GM12874 (cell line): Measurements from ENCODE around the gene PTS.

ENCODE experiments used
- TF ChIP-seq, protein P1 (sequence below): IDR thresholded peaks from 2 replicates; pipeline ENCODE4 v1.5.1; 2011; ENCODE audit warnings: low read depth, mild to moderate bottlenecking, control low read depth, low read length, moderate library complexity; ENCODE audit not compliant: insufficient read depth

Gene PTS

DNA sequence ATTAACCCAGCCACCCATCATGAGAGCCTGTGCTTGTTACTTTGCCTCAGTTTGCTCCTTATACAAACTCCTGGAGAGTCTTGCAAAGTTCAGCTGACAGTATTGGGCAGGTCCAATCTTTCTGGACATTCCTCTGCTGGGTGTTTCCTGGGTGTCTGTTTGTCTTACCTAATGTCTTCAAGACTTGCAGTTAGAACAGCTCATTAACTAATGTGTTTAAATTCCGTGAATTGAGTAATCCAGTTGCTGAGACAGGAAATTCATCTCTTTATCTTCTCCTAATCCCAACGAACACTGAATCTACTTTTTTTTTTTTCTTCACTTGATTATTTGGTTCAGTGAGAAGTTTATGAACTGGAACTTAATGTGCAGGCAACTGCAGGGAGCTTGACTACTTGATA is 30.3 kb upstream of the PTS start:
- TF ChIP-seq, protein P1, sequence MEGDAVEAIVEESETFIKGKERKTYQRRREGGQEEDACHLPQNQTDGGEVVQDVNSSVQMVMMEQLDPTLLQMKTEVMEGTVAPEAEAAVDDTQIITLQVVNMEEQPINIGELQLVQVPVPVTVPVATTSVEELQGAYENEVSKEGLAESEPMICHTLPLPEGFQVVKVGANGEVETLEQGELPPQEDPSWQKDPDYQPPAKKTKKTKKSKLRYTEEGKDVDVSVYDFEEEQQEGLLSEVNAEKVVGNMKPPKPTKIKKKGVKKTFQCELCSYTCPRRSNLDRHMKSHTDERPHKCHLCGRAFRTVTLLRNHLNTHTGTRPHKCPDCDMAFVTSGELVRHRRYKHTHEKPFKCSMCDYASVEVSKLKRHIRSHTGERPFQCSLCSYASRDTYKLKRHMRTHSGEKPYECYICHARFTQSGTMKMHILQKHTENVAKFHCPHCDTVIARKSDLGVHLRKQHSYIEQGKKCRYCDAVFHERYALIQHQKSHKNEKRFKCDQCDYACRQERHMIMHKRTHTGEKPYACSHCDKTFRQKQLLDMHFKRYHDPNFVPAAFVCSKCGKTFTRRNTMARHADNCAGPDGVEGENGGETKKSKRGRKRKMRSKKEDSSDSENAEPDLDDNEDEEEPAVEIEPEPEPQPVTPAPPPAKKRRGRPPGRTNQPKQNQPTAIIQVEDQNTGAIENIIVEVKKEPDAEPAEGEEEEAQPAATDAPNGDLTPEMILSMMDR, result no peak

DNA sequence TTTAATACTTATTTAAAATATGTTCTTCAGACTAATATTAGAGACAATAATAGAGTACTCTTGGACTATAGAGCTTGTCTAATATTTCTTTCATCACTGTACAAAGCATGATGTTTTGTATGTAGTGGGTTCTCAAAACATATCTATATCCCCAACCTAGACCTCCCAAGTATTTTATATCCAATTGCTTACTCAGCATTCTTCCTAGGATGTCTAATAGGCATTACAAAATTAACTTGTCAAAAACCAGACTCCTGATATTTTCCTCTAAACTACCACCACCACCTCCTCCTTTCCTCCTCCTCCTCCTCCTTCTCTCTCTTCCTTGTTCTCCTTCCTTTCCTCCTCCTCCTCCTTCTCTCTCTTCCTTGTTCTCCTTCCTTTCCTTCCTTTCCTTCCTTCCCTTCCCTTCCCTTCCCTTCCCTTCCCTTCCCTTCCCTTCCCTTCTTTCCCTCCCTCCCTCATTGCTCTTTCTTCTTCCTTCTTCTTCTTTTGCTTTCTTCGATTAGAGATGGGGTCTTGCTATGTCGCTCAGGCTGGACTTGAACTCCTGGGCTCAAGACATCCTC is 29.6 kb upstream of the PTS start:
- TF ChIP-seq, protein P1, result no peak

DNA sequence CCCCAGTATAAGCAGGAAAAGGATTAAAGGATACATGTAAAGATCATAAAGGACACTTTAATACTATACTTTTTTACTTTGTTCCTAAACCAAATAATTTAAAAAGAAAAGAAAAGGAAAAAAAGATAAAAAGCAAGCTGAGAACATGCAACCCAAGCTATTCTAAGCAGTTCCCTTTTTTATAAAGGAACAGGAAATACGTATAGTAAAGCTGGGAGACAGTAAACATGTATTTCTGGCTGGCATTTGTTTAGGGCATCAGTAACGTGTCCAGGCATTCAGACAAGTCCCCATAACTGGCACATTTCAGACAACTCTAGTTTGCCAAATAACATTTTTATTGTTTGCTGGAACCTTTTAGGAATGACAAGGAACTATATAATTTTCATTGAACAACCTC is 26.0 kb upstream of the PTS start:
- TF ChIP-seq, protein P1, result no peak

DNA sequence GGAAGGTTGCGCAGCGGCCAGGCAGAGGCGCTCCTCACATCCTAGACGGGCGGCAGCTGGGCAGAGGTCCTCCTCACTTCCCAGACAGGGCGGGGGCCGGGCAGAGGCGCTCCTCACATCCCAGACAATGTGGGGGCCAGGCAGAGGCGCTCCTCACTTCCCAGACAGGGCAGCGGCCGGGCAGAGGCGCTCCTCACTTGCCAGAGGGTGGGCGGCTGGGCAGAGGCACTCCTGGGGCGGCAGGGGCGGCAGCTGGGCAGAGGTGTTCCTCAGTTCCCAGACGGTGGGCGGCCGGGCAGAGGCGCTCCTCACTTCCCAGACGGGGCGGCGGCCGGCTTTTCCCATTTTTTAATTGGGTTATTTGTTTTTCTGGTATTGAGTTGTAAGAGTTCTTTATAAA is 20.2 kb upstream of the PTS start:
- TF ChIP-seq, protein P1, result no peak

DNA sequence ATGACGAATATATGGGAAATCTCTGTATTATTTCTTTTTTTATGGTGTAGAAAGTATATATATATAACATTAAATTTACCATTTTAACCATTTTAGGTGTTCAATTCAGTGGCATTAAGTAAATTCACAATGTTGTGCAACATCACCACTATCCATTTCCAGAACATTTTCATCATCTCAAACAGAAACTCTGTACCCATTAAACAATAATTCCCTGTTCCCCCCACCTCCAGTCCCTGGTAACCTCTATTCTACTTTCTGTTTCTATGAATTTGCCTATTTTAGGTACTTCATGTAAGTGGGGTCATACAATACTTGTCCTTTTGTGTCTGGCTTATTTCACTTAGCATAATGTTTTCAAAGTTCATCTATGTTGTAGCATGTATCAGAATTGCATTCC is 15.3 kb upstream of the PTS start:
- TF ChIP-seq, protein P1, result no peak

DNA sequence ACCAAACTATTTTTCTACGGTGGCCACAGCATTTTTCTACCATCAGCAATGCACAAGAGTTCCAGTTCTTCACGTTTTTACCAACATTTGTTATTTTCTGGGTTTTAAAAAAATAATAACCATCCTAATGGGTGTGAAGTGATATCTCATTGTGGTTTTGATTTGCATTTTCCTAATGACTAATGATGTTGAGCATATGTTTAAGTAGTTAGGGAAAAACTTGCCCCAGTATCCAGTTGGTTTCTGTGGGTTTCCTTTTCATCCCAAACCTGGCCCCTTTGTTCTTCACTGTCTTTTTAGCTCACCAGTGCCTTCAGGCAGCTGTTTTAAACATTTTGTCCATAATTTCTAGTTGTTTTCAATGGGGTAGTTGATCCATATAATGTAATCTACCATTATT is 14.7 kb upstream of the PTS start:
- TF ChIP-seq, protein P1, result no peak

DNA sequence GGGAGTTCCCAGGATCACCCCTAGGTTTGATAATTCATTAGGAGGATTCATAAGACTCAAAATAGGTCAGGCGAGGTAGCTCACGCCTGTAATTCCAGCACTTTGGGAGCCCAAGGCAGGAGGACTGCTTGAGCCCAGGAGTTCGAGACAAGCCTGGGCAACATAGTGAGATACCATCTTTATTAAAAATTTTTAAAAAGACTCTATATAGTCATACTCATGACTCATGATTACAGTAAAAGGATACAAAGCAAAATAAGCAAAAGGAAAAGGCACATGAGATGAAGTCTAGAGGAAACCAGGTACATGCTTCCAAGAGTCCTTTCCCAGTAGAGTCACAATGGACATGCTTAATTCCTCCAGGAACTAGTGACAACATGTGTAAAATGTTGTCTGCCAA is 13.9 kb upstream of the PTS start:
- TF ChIP-seq, protein P1, result no peak
